H9 (cell line): ENCODE measurements around the gene HRH1. TPM values are rescaled to one million over a fixed set of nuclear protein-coding genes. Genes with fewer than 3 reads are reported as not detected.
A peak's percentile ranks its signal among the peaks of the same experiment; 100 is the strongest.

ENCODE experiments used
- DNase-seq: peaks from one replicate; pipeline ENCODE4 v3.0.0-alpha.2; 2017
- H2AFZ ChIP-seq: one replicate; pipeline ENCODE4 v1.6.1; 2013; ENCODE audit warnings: mild to moderate bottlenecking, low read length, control low read depth, moderate library complexity
- H2AK5ac ChIP-seq: 2 replicates; pipeline ENCODE4 v1.6.1; 2013; ENCODE audit warnings: low read length, control low read depth, mixed read lengths; ENCODE audit not compliant: insufficient read length
- H2BK120ac ChIP-seq: one replicate; pipeline ENCODE4 v1.6.1; 2013; ENCODE audit warnings: low read depth, mild to moderate bottlenecking, low read length, control low read depth, inconsistent platforms; ENCODE audit not compliant: poor library complexity, severe bottlenecking
- H2BK12ac ChIP-seq: 2 replicates; pipeline ENCODE4 v1.6.1; 2013; ENCODE audit warnings: low read length, control low read depth, mixed read lengths, low read depth; ENCODE audit not compliant: insufficient read length
- H2BK15ac ChIP-seq: 2 replicates; pipeline ENCODE4 v1.6.1; 2013; ENCODE audit warnings: low read depth, low read length, control low read depth
- H2BK20ac ChIP-seq: one replicate; pipeline ENCODE4 v1.6.1; 2013; ENCODE audit warnings: low read depth, mild to moderate bottlenecking, low read length, control low read depth, inconsistent platforms; ENCODE audit not compliant: poor library complexity, severe bottlenecking
- H2BK5ac ChIP-seq: 2 replicates; pipeline ENCODE4 v1.6.1; 2013; ENCODE audit warnings: low read length, control low read depth, mixed read lengths; ENCODE audit not compliant: insufficient read length
- H3K14ac ChIP-seq: 2 replicates; pipeline ENCODE4 v1.6.1; 2013; ENCODE audit warnings: low read length, control low read depth; ENCODE audit not compliant: insufficient read depth
- H3K18ac ChIP-seq: 2 replicates; pipeline ENCODE4 v1.6.1; 2013; ENCODE audit warnings: low read depth, mild to moderate bottlenecking, mixed read lengths, low read length, control low read depth; ENCODE audit not compliant: insufficient read length
- H3K23ac ChIP-seq: 2 replicates; pipeline ENCODE4 v1.6.1; 2013; ENCODE audit warnings: low read length, control low read depth, mixed read lengths, low read depth; ENCODE audit not compliant: insufficient read length
- H3K23me2 ChIP-seq: 2 replicates; pipeline ENCODE4 v1.6.1; 2013; ENCODE audit warnings: low read depth, mild to moderate bottlenecking, mixed read lengths, low read length, control low read depth; ENCODE audit not compliant: insufficient read length, poor library complexity, severe bottlenecking
- H3K27ac ChIP-seq: 2 replicates; pipeline ENCODE4 v1.5.1; 2013; ENCODE audit warnings: low read length, control low read depth, mixed read lengths, low read depth; ENCODE audit not compliant: insufficient read length
- H3K27me3 ChIP-seq: 2 replicates; pipeline ENCODE4 v1.6.1; 2013; ENCODE audit warnings: low read length, control low read depth, inconsistent platforms; ENCODE audit not compliant: insufficient read depth
- H3K4ac ChIP-seq: 2 replicates; pipeline ENCODE4 v1.6.1; 2013; ENCODE audit warnings: low read depth, mild to moderate bottlenecking, control low read depth, inconsistent platforms, low read length, moderate library complexity
- H3K4me1 ChIP-seq: 2 replicates; pipeline ENCODE4 v1.6.1; 2013; ENCODE audit warnings: low read length, control low read depth, inconsistent platforms; ENCODE audit not compliant: insufficient read depth
- H3K4me2 ChIP-seq: 2 replicates; pipeline ENCODE4 v1.6.1; 2013; ENCODE audit warnings: low read length, control low read depth, mixed read lengths; ENCODE audit not compliant: insufficient read length, insufficient read depth
- H3K56ac ChIP-seq: 2 replicates; pipeline ENCODE4 v1.6.1; 2013; ENCODE audit warnings: low read depth, mild to moderate bottlenecking, mixed read lengths, low read length, control low read depth; ENCODE audit not compliant: insufficient read length
- H3K79me1 ChIP-seq: 2 replicates; pipeline ENCODE4 v1.6.1; 2013; ENCODE audit warnings: low read depth, mild to moderate bottlenecking, moderate library complexity, low read length, control low read depth, inconsistent platforms; ENCODE audit not compliant: insufficient read depth, poor library complexity, severe bottlenecking
- H3K79me2 ChIP-seq: 2 replicates; pipeline ENCODE4 v1.6.1; 2013; ENCODE audit warnings: low read length, control low read depth, inconsistent platforms; ENCODE audit not compliant: insufficient read depth
- H3K9ac ChIP-seq: 2 replicates; pipeline ENCODE4 v1.6.1; 2013; ENCODE audit warnings: low read length, control low read depth, mixed read lengths; ENCODE audit not compliant: insufficient read length; ENCODE audit errors: extremely low read depth
- H3K9me3 ChIP-seq: one replicate; pipeline ENCODE4 v1.6.1; 2013; ENCODE audit warnings: low read depth, low read length, inconsistent platforms; ENCODE audit not compliant: control insufficient read depth
- H3T11ph ChIP-seq: one replicate; pipeline ENCODE4 v1.6.1; 2013; ENCODE audit warnings: mild to moderate bottlenecking, low read length, control low read depth, inconsistent platforms
- H4K20me1 ChIP-seq: one replicate; pipeline ENCODE4 v1.6.1; 2013; ENCODE audit not compliant: control insufficient read depth, insufficient read length, insufficient read depth
- H4K5ac ChIP-seq: 2 replicates; pipeline ENCODE4 v1.6.1; 2013; ENCODE audit warnings: low read depth, mild to moderate bottlenecking, mixed read lengths, low read length, control low read depth; ENCODE audit not compliant: insufficient read length
- H4K8ac ChIP-seq: replicated peaks from 2 replicates; pipeline ENCODE4 v1.6.1; 2013; ENCODE audit warnings: low read length, control low read depth, mixed read lengths, low read depth; ENCODE audit not compliant: insufficient read length
- H4K91ac ChIP-seq: 2 replicates; pipeline ENCODE4 v1.6.1; 2013; ENCODE audit warnings: low read depth, mild to moderate bottlenecking, moderate library complexity, mixed read lengths, low read length, control low read depth; ENCODE audit not compliant: insufficient read length
- H3K27ac Mint-ChIP-seq, 3 experiments: 2 replicates in 2 of 3; 3 replicates in 1 of 3; pipeline ENCODE4 v1.8.0; 2020 to 2021; ENCODE audit warnings: mixed read lengths in 3 of 3, mild to moderate bottlenecking in 1 of 3, moderate library complexity in 1 of 3
- H3K27me3 Mint-ChIP-seq: 2 replicates; pipeline ENCODE4 v1.8.0; 2021; ENCODE audit warnings: low read depth, mild to moderate bottlenecking, moderate library complexity, mixed read lengths
- H3K36me3 Mint-ChIP-seq, 3 experiments: 2 replicates in 2 of 3; 3 replicates in 1 of 3; pipeline ENCODE4 v1.8.0; 2020 to 2021; ENCODE audit warnings: low read depth in 3 of 3, mixed read lengths in 3 of 3; ENCODE audit not compliant: insufficient read depth in 1 of 3
- H3K4me1 Mint-ChIP-seq, 2 experiments: 2 replicates each; pipeline ENCODE4 v1.8.0; 2020; ENCODE audit warnings: mixed read lengths in 2 of 2
- H3K4me3 Mint-ChIP-seq, 2 experiments: 2 replicates in 1 of 2; 3 replicates in 1 of 2; pipeline ENCODE4 v1.8.0; 2020 to 2021; ENCODE audit warnings: mild to moderate bottlenecking in 2 of 2, mixed read lengths in 2 of 2, moderate library complexity in 1 of 2
- H3K9me3 Mint-ChIP-seq, 2 experiments: 2 replicates in 1 of 2; 3 replicates in 1 of 2; pipeline ENCODE4 v1.8.0; 2020; ENCODE audit warnings: mild to moderate bottlenecking in 2 of 2, mixed read lengths in 2 of 2, moderate library complexity in 1 of 2
- WGBS: extraction: QIAGEN DNeasy Blood & Tissue Kit; methylation state at CpG from one replicate; pipeline ENCODE4 v1.1.7; 2013; ENCODE audit warnings: missing lambda C conversion rate, low lambda C conversion rate, mixed read lengths; ENCODE audit not compliant: insufficient read length; ENCODE audit errors: extremely low coverage; 5-methylcytosine and 5-hydroxymethylcytosine counted together
- total RNA-seq: library from RNA; stranded (reverse); gene quantifications from 2 replicates; pipeline ENCODE4 v1.2.1, GENCODE V29; 2021
- TF ChIP-seq, protein P1 (sequence below): fragments of 200-600 bp; sonication (generic); conservative IDR thresholded peaks from 3 replicates; pipeline ENCODE4 v1.8.0; 2021; ENCODE audit warnings: antibody characterized with exemption, mild to moderate bottlenecking

The HRH1 gene
- total RNA-seq, 1 experiment from 2014 or later: 0.74 TPM

DNA sequence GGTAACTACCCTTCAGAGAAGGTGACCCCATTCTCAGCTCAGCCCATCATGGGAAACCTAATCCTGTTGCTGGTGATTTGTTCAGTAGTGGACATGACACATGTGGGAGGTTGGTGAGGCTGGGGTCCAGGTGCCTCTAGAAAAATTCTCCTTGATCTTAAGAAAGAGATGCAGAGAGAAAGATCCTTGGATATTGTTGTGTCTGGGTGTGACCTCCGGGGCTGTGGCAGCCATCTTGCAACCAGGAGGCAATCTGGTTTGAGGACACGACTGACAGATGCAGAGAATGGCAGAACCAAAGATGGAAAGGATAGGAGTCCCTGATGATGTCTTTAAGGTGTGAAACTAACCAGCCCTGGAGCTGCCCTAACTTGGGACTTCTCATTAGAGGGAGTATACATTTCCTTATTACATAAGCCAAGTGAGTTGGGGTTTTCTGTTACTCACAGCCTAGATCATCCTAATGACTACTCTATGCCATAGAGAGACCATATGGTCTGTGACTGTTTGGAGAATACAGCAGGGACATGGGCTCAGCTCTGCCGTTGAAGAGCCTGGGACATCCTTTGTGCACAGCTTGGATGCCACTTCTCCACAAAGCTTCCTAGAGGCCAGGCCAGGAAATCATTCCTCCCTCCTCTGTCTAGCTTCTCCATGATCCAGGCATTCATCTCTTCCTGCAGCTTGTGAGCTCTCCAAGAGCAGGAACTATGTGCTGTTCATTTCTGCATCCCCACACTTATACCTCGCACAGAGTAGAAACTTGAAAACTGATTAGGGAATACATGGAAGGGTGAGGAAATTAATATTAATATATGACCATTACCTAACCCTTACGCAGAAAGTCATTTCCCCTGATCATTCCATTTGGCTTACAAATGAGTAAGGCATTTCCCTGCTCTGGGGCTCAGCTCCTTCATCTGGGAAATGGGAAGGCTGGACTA, 45.9 kb downstream of the HRH1 start:
- Histone ChIP-seq H3K14ac (no peak overlapping the region), H3K79me2 (no peaks in the 10 kb centered on the region)
- no CpG with 5 or more reads among the region's 5 CpGs for WGBS

More for the DNA sequence above, 45.9 kb downstream of the HRH1 start:
- Histone ChIP-seq H3K23me2 (no peaks in the 10 kb centered on the region), H4K20me1 (no peaks in the 10 kb centered on the region), H3K9me3 (no peaks in the 10 kb centered on the region), H3K18ac (no peak overlapping the region), H2BK5ac (no peak overlapping the region), H2BK20ac (no peak overlapping the region), H3K4me1 (peaks cover 2% of the 10 kb centered on the region), H3K9ac (no peak overlapping the region), H4K91ac (no peak overlapping the region), H2AFZ (no peak overlapping the region), H2BK120ac (no peak overlapping the region), H3K4ac (no peak overlapping the region), H2AK5ac (no peak overlapping the region), H4K8ac (no peak overlapping the region), H3T11ph (no peak overlapping the region), H3K79me1 (no peaks in the 10 kb centered on the region), H4K5ac (no peak overlapping the region), H2BK15ac (no peak overlapping the region), H3K56ac (no peak overlapping the region), H3K27me3 (no peaks in the 10 kb centered on the region; the same call in 1 of the 2 replicates), H3K4me2 (no peak overlapping the region), H3K23ac (no peak overlapping the region), H2BK12ac (no peak overlapping the region), H3K27ac (no peak overlapping the region)
- Mint-ChIP-seq H3K27ac (peak overlapping the region in 1 of 3 experiments; percentile 74; a peak in 1 of 7 replicates), H3K4me1 (peaks cover 27 to 31% of the 10 kb centered on the region in 2 experiments), H3K27me3 (peaks cover 11% of the 10 kb centered on the region), H3K9me3 (no peaks in the 10 kb centered on the region; a peak in 1 of 5 replicates), H3K4me3 (no peak overlapping the region), H3K36me3 (no peaks in the 10 kb centered on the region)
- TF ChIP-seq, protein P1, sequence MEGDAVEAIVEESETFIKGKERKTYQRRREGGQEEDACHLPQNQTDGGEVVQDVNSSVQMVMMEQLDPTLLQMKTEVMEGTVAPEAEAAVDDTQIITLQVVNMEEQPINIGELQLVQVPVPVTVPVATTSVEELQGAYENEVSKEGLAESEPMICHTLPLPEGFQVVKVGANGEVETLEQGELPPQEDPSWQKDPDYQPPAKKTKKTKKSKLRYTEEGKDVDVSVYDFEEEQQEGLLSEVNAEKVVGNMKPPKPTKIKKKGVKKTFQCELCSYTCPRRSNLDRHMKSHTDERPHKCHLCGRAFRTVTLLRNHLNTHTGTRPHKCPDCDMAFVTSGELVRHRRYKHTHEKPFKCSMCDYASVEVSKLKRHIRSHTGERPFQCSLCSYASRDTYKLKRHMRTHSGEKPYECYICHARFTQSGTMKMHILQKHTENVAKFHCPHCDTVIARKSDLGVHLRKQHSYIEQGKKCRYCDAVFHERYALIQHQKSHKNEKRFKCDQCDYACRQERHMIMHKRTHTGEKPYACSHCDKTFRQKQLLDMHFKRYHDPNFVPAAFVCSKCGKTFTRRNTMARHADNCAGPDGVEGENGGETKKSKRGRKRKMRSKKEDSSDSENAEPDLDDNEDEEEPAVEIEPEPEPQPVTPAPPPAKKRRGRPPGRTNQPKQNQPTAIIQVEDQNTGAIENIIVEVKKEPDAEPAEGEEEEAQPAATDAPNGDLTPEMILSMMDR: no peak
- no peak for DNase-seq
